HG02840 (cell line): Measurements from ENCODE around the gene SRGAP3.

Experiments used
- ATAC-seq: cut with Tn5 transposase; IDR thresholded peaks from one replicate; pipeline ENCODE4 v1.9.1; 2021; ENCODE audit warnings: mild to moderate bottlenecking, moderate library complexity, moderate number of reproducible peaks; ENCODE audit not compliant: unreplicated experiment, low FRiP score

The SRGAP3 gene

DNA sequence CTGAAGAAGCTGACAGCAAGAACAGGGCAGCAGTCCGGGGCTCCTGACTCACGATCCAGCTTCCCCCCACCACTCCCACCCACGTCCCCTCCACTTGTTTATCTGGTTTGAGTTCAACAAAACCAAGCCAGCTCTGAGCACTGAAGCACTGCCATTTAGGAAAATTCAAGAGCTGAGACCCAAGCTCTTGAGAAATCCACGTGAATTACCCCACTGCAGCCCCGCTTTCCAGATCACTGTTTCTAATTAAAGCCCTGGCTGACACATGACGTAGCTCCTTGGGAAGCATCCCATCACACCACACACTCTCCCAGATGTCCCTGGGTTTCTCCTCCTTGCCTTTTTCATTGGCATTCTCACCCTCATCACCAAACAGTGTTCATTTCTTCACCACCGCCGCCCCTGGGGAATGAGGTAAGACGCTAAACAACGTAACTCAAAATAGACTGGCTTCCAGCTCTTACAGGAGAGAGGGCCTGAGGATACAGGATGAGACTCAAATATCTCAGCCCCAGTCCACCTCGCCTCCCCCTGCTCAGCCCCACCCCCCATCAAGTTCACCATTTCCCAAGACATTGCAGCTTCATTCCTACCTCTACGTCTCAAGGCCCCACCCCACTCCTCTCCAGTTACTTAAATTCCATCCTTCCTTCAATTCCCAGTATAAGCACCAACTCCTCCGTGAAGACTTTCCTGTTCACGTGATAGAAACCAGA lies 95.4 kb downstream of the SRGAP3 start:
- ATAC-seq: no peak

DNA sequence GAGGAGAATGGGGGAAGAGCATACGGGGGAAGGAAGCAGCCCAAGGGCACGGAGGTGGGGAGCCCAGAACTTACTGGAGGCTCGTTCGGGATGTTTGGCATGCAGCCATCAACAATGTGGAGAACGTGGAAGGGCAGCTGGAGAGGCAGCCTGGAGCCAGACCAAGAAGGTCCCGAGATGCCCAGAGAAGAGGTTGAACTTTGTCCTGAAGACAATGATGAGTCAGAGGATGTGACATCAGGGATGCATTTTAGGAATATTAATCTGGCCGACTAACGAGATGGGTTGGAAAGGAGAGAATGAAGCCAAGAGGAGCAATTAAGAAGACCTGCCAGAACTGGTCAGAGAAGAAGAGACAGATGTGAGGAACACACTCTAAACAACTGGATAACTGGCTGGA lies 98.2 kb downstream of the SRGAP3 start:
- no peak for ATAC-seq

DNA sequence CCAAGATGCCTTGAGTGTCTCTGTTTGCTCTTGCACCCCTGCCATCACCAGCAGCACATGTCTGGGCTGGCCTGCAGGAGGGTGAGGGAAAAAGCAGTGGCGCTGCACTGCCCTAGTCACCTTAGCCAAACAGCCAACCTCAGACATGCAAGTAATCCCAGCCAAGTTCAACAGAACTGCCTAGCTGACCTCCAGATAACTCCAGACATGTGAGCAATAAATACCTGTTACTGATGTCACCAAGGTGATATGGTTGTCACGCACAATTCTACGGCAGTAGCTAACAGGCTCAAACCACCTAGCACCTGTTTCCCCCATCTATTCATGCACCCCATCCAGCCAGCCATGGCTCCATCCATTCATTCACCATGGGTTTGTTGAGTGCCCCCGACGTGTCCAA lies 99.9 kb downstream of the SRGAP3 start:
- ATAC-seq: no peak

DNA sequence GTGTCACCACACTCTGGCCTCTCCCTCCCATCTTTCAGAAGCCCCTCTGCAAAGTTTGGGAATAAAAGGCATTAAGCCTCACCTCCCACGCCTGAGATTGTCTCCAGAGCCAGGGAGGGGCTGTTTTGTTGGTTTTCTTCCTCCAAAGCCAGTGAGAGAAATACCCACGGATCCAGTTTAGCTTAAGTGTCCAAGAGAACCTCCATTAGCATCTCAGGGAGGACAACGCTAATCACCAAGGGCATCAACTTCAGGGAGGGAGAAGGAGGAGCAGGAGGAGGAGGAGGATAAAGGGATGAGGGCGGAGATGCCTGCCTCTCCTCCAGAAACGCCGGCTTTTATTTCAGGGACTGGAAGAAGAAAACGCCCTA lies 101.6 kb downstream of the SRGAP3 start:
- ATAC-seq: no peak

DNA sequence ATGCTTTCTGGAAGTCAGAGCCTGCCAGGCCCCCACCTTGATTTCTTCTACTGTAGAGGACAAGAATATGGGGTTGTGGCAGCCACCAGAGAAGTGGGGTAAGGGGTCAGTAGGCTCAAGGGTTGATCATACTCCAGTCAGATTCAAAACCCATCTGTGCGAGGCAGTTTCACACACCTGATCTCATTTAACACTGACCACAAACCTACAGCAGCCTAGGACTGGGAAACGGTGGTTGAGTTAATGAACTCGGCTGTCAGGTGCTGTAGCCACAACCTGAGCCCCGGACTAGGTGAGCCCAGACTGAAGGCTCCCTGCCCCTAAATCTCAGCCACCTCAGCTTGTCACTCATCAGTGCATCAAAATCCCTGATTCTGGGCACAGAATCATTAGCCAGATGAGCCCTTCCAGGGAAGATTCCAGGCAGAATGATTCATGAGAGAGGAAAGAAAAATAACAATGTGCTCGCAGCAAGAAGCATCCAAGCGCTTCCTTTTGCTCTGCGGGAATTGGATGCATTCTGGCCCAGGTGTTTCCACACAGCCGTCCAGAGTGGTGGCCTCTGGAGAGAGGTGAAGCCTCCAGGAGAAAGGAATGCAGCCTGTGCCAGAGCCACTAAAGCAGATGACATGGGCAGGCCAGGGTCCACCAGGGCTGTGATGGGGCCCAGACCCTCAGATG lies 102.1 kb downstream of the SRGAP3 start:
- ATAC-seq: no peak

DNA sequence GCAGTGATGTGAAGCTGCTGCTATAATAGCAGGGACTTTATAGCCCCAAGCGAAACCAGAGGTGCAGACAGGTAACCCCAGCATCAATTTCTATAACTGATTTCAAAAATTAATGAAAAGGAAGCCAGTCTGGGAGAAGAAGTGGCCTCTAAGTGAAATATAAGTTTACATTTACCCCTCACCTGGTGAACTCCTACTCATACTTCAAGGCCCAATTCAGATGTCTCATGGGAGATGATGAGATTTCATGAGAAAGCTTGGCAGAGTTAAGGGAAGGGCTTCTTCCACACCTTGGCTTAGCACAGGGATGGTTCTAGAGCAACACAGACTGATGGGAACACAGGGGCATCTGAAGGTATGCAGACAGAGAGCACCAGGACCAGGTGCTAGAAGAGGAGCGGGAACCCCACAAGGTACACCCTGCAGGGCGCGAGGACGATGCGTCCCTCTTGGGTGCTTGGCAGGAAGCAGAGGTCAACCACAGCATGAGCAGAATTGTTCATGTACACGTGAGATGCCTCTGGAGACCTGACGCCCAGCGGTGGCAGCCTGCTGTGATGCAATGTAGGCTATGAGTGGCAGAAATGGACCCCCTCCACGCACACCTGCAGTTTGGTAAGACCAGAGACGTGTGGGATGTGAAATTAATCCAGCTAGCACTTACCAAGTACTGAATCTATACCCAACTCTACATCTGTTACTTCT lies 102.9 kb downstream of the SRGAP3 start:
- no peak for ATAC-seq

DNA sequence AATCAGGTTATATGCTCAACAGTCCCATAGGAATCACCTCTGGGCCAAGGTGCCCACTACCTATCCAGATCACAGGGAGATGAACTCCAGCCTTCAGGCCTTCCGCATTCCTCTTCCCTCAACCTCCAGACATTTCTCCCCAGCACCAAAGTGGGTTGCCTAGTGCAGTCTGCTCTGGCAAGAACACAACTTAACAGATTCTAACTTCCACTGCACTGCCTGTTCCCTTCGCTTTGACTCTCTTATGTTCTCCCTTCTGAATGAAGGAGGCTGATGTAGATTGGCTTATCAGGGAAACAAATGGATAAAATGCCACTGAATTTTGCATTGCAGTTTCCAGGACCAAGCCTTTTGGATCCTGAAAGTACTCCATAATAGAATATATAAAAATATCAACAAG lies 106.3 kb downstream of the SRGAP3 start:
- no peak for ATAC-seq

DNA sequence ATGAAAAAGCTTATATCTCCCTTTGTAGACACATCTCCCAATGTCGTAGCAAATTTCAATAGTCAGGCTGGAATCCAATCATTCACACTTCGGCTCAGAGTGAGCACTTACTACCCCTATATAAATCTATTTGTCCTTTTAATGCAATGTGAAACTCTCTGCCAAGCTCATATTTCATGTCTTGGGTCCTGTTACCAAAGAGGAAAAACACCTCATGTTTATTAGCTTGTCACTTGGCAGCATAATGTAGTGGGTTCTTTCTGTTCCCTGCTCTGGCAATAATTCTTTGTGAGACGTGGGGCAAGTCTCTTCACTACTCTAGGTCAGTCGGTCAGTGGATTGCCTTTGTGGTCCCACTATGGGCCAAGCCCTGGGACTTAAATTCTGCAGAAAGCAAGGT lies 107.1 kb downstream of the SRGAP3 start:
- no peak for ATAC-seq

DNA sequence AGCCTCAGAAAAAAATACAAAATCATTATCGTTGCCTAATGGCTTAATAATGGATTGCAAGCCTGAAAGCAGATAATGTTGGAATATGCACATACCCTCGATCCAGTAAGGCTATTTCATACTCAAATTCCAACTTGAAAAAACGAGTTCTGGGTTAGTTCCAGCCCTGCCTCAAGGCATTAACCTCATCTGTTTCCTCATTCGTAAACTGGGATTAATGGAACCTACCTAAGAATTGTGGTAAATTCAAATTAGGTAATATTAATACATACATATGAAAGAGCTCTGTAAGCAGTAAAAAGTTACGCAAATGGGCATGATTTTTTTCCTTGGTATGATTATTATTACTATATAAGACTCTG lies 107.5 kb downstream of the SRGAP3 start:
- ATAC-seq: no peak

DNA sequence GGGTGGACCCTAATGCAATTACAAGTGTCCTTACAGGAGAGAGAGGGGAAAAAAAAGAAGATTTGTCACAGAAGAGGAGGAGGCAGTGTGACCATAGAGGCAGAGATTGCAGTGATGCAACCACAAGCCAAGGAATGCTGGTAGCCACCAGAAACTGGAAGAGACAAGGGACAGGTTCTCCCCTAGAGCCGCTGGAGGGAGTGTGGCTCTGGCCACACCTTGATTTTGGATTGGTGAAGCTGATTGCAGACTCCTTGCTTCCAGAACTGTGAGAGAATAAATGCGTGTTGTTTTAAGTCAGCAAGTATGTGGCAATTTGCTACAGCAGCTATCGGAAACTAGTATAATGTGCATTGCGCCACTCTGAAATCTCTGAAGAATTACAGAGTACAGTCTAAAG lies 110.1 kb downstream of the SRGAP3 start:
- no peak for ATAC-seq

DNA sequence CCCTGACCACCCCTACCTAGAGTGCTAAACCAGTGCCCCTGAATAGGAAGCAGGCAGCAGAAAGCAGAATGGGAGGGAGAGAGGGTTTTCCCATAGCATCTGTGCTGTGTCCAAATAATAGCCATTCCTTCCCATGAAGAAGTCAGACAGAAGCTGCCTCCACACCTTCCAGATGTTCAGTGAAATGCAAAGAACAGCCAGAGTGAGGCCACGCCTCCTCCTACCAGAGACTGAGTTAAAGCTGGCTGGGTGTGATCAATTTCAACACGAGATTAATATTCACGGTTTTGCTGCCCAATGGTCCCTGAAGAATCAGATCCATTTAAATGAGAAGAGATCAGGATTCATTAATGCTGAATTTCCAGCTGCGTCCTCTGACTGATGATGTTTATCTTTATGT lies 111.8 kb downstream of the SRGAP3 start:
- ATAC-seq: no peak

DNA sequence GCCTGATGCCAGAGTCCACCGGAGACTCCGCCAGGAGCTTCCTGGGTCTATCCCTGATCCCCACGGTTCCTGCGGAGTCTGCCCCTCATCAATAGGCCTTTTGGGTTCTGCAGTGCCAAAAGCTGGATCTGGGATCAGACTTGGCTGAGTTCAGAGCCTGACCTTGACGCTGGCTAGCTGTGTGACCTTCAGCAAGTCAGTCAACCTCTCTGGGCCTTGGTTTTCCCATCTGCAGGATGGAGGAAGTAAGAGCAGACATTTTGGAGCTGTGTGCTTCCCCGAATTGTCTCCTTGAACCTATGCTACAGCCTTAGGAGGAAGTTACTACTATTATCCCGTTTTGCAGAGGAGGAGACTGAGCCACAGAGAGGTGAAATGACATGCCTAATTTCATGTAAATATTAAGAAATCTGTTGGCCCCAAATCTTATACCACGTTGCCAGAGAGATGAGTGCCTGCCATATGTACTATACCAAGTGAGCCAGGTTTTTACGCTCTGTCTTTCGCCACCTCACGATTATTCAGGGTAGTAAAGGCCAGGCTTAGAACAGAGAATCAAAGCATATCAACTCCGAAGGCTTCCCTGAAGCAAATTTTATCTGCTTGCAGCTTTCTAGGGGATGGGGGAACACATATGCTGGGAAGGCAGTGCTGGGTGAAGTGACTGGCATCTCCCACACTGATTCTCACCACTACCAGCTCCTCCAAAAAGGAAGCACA lies 112.5 kb downstream of the SRGAP3 start:
- no peak for ATAC-seq

DNA sequence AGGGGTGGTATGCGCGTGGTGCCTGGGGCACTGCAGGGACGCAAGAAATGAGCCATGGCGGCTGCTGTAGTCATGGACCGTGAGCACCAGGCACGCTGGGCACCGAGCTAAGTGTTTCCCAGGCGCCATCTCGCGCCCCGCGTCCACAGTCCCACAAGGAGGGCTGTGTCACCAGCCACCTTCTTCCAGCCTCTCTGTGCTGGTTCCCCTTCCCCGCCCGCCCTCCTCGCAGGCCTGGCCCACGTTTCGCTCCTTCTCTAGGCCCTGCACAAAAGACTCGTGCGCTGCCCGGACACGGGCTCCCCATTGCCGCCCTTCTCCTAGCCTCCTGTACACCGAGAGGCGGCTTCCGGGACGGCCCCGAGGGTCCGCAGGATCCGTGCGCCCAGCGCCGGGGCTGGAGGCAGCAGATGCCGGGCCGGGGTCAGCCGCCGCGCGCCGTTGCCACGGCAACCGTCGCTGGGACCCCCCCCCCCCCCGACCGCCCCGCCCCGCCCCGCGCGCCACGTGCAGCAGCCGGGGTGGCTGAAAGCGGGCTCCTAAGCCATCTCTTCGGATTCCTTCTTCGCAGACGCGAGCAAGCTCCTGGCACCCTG lies 113.4 kb downstream of the SRGAP3 start:
- ATAC-seq: no peak

DNA sequence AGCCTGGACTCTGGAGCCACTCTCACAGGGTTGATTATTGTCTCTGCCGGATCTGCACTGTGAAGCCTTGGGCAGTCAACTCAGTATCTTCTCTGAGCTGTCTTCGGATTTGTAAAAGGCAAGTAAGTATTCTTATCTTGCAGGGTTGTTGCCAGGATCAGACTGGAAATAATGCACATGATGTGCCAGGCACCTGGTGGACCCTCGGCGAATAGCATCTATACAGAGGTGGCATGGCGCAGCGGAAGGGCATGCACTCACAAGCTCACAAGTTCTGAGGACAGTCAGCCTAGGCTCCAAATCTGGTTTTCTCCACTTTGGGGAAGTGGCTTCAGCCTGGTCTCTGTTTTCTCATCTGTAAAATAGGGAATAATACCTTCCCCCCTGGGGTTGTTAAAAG lies 113.9 kb downstream of the SRGAP3 start:
- ATAC-seq: no peak

DNA sequence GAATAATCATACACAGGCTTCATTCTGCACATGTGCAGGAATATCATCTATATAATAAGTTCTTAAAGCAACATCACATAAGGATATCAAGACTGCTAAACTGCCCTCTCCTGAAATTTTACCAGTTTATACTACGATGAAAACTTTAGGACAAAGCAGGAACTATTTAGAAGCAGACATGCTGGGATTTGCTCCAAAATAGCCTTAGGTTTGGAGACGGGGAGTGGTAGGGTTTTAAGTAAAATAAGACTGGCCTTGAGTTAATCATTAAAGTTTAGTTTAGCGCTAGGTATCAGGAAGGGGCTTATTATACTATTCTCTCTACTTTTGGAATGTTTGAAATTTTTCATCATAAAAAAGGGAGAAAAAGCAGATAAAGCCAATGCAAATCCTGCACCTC lies 115.8 kb downstream of the SRGAP3 start:
- no peak for ATAC-seq

DNA sequence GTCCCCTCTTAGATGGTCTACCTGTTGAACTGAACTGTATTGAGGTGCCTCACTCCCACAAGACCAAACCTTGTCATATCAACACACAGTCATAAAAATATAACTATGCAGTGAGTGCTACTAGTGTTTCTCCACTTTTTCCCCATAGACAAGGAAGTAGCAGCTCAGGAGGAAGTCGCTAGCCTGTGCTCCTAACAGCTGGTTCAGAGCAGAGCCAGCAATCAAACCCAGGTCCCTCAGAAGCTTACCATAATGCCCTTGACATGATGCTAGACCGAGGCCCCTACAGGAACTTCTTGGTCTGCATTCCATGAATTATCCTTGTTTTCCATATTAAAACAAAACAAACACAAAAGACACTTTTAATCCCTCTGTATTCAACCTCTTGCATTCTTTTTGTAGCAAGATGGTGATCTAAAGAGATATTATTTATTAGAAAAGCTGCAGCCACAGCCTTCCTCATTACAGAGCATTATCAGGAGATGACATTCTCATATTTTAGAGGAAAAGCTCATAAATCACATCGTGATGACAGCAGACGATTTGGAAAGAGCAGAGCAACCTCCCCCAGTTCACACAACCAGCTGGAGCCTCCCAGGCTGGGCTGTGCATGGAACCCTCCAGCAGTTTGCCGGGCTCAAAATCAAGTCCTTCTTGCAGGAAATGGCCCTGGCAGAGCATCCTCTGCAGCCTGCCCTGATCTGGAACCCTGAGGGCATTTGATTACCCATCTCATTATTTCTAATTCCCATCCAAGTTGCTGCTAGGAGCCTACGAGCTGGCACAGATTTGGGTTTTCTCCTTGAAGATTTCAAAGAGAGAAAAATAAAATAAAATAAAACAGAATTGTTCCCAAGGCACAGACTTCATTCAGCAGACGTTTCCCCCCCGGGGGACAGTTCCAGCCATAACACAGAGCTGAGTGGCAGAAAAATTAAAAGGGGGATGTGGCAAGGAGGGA lies 118.8 kb downstream of the SRGAP3 start:
- ATAC-seq: no peak

DNA sequence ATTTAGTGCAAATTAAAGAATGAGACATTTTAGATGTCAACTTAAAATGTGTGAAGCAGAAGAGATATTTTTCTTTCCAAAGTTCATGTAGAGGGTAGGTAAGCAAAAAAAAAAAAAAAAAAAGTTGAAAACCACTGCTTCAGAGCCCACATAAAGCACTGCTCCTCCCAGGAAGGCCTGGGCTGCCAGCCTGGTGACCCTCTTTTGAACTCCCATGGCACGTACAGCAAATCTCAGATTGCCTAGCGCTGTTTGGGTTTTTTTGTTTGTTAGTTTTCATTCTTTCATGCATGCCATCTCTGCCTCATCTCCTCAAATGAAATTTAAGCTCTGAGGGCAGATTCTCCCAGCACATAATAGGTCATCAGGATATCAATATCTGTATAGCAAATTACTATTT lies 120.1 kb downstream of the SRGAP3 start:
- ATAC-seq: no peak

DNA sequence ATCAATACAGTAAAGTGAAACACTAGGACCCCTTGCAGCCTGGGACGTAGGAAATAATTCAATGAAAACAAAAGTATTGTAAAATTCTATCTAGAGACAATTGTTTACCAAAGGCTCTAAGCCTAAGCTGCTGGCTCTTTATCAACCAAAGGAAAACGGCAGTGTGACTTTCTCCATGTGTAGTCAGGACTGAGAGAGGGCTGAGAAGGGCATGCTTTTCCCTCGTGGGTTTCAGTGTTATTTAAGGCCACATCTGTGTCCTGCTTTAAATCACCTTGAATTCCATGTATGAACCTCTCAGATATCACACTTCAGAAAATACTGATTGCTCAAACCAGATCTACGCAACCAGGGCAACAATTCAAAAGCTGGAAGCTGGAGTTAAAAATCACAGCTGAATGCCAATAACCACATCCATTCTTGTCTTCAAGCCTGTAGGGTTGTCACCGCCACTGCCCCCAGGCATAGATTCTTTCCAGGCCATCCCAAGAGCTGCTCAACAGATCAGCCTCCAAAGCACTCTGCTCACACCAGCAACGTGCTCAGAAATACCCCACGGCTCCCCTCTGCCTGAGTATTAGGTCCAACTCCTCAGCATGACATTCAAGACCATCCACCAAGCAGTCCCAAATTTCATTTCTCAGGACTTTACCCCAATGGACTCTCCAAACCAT lies 124.0 kb downstream of the SRGAP3 start:
- ATAC-seq: no peak

DNA sequence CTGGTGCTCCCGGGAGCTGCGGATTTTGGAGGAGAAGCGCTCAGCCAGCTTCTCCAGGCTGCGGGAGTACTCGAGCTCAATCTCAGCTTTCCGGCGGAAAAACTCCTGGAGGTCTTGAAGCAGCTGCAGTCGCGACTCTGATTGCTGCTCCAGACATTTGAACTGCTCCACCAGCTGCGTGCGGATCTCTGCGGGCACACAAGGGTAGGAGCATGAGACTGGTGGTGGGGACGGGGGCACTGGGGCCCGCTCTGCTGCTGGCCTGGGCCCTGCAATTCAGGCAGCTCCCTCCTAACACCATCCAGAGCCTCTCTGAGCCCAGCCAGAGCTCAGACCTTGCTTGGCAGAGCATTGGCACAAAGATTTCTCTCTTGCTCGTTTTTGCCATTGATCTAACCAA lies 124.7 kb downstream of the SRGAP3 start:
- ATAC-seq: no peak
